GM19397 (cell line): ENCODE data around the gene MANBA.
"Not testable (repeated sequence)": the region's sequence is repeated elsewhere in the genome, so short reads cannot be mapped to it uniquely, and the experiment has no call there.

Experiments used
- ATAC-seq: cut with Tn5 transposase; IDR thresholded peaks from one replicate; pipeline ENCODE4 v1.9.1; 2021; ENCODE audit warnings: mild to moderate bottlenecking, moderate library complexity; ENCODE audit not compliant: unreplicated experiment

The MANBA gene

GRCh38 chr4:102725229-102725628, 35.5 kb downstream of the MANBA start:
- ATAC-seq, result no peak

GRCh38 chr4:102723511-102723910, 37.3 kb downstream of the MANBA start:
- no peak for ATAC-seq

GRCh38 chr4:102722740-102723139, 38.0 kb downstream of the MANBA start:
- no peak for ATAC-seq

- ATAC-seq, result not testable (repeated sequence)
Measured at GRCh38 chr4:102718833-102719575, 41.8 kb downstream of the MANBA start.

DNA sequence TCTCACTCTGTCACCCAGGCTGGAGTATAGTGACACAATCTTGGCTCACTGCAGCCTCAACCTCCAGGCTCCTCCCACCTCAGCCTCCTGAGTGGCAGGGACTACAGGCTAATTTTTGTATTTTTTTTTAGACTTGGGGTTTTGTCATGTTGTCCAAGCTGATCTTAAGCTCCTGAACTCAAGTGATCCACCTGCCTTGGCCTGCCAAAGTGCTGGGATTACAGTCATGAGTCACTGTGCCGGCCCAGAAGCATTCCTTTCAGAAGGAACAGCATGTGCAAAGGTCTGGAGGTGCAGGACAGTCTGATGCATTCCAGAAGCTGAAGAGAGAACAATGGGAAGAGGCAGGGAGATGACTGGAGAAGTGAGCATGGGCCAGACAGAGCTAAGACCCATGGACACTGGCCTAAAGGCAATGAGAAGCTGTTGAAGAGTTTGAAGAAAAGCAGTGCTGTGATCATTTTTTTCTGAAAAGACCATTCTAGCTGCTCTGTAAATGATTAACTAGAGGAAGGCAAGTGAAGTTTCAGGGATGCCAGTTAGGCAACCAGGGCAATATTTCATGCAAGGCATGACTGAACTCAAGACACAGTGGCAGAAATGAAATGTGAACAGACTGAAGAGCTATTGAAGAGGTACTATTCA, 43.2 kb downstream of the MANBA start:
- ATAC-seq, result no peak

GRCh38 chr4:102715057-102715456, 45.7 kb downstream of the MANBA start:
- ATAC-seq, result no peak

DNA sequence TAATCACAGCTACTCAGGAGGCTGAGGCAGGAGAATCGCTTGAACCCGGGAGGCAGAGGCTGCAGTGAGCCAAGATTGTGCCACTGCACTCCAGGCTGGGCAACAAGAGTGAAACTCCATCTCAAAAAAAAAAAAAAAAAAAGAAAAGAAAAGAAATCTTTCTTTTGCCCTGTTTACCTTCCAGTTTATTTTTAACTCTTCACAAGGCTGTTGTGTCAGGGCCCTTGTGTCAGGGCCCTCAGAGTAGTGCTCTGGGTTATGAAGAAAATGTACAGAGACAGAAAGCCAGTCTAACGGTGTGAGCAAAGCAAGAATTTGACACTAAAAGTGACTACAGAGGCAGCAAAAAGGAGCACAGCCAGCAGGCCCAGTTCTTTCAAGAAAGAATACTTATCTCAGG, 47.0 kb downstream of the MANBA start:
- not testable (repeated sequence) for ATAC-seq

- no peak for ATAC-seq
Measured at GRCh38 chr4:102713096-102713495, 47.7 kb downstream of the MANBA start.

DNA sequence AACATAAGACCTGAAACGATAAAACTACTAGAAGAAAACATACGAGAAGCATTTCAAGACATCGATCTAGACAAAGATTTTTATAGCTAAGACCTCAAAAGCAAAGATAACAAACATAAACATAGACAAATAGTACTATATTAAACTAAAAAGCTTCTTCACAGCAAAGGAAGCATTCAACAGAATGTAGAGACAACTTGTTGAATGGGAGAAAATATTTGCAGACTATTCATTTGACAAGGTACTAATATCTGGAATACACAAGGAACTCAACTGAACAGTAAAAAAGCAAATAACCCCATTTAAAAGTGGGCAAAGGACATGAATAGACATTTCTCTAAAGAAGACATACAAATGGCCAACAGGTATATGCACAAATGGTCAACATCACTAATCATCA, 49.8 kb downstream of the MANBA start:
- no peak for ATAC-seq

DNA sequence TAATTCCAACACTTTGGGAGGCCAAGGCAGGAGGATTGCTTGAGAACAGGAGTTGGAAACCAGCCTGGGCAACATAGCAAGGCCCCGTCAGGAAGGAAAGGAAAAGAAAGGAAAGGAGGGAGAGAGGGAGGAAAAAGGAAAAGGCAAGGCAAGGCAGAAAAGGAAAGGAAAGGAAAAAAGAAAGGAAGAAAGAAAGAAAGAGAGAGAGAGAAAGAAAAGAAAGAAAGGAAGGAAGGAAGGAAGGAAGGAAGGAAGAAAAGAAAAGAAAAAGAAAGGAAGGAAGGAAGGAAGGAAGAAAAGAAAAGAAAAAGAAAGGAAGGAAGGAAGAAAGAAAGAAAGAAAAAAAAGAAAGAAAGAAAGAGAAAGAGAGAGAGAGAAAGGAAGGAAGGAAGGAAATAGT, 51.7 kb downstream of the MANBA start:
- not testable (repeated sequence) for ATAC-seq

DNA sequence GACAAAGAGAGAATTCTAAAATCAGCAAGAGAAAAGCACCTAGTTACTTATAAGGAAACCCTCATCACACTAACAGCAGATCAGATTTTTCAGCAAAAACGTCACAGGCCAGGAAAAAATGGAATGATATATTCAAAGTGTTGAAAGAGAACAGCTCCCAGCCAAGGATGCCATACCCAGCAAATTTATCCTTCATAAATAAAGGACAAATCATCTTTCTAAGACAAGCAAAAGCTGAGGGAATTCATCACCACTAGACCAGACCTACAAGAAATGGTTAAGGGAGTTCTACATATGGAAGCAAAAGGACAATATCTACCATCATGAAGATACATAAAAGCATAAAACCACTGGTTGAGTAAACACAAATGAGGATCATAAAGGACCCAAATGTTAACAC, 53.6 kb downstream of the MANBA start:
- ATAC-seq, result no peak

DNA sequence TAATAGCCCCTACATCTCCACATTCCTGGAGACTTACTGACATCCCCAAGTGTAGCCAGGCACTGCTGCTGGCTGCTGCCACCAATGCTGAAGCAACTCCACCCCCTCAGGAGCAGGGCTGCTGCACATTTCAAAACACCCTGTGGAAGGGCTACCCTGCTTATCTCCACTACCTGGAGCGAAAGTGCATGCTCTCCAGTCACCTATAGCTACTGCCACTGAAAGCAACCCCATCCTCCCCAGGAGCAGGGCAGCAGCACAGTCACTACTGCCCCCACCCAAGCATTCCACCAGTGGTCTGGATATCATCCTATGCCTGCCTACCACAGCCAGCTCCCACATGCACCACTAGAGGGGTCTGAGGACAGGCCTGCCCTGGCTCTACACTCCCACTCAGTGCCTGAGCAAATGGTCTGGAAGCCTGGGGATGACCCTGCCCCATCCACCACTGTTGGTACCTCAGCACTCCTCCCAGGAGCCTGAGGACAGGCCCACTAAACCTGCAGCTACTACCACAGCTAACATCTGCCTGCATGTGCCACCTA, 55.3 kb downstream of the MANBA start:
- ATAC-seq, result no peak

- ATAC-seq, result no peak
Measured at GRCh38 chr4:102696758-102697157, 64.0 kb downstream of the MANBA start.

DNA sequence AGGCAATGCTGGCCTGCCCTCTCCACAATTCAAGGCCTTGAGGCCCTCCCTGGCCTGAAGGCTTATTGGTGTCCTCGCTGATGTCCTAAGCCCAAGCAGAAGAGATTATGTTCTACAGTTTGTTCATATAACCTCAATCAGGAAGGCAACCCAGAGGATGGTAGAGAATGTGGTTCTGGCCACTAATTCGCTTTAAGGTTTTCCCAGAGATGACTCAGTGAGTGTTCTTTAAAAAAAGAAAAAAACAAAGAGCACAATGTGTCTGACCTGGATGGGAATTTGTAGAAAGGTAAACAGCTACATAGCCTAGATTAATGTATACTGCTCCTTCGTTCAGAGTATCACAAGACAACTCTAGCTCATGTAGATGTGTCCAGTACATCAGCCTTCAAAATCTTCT, 66.0 kb downstream of the MANBA start:
- no peak for ATAC-seq

GRCh38 chr4:102693861-102694260, 66.9 kb downstream of the MANBA start:
- no peak for ATAC-seq

DNA sequence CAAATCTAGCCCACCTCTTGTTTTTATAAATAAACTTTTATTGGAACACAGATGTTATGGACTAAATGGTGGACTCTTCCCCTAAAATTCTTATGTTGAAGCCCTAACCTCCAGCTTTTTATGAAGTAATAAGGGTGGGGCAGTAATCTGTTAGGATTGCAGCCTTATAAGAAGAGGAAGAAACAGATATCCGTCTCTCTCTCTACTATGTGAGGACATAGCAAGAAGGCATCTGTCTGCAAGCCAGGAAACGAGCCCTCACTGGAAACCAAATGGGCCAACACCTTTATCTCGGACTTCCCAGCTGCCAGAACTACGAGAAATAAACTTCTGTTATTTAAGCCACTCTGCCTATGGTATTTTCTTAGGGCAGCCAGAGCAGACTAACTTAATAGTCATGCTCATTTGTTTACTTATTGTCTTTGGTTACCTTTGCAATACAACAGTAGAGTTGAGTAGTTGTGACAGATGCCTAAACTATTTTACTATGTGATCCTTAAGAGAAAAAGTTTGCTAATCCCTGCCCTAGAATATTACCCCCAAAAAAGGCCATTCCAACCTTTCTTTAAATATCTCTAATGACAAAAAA, 67.4 kb downstream of the MANBA start:
- no peak for ATAC-seq

DNA sequence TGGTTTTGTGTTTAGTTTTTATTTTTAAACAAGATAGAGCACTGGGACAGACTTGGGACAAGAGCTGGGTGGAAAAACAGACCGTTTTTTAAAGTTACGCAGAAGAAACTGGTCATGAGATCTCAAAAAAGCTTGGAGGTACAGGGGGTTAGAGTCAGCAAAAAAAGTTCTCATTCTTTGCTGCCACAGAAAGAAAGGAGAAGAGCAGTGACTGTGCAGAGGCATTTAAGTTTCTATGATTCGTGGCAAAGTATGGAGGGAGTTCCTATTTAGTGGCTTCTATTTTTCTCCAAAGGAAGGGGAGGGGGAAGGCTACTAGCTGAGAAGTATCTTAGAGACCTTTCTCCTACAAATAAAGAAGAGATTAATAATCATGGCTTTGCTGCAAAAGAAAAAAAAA, 68.3 kb downstream of the MANBA start:
- ATAC-seq, result no peak

- ATAC-seq, result peak; percentile 36
Measured at GRCh38 chr4:102687982-102688433, 72.8 kb downstream of the MANBA start.

GRCh38 chr4:102687373-102687981, 73.3 kb downstream of the MANBA start:
- ATAC-seq, result peak; percentile 85

- ATAC-seq, result no peak
Measured at GRCh38 chr4:102685768-102686167, 75.0 kb downstream of the MANBA start.

DNA sequence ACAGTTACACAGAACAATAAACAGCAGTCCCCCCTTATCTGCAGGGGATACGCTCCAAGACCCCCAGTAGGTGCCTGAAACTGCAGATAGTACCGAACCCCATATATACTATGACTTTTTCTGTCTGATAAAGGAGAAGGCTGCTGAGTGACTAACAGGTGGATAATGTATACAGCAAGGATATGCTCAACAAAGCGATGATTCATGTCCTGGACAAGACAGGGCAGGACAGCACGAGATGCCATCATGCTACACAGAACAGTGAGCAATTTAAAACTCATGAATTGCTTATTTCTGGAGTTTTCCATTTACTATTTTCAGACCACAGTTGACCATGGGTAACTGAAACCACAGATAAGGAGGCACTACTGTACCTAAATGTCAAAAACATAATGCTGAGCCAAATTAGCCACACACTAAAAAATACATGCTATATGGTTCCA, 76.1 kb downstream of the MANBA start:
- ATAC-seq, result no peak
